Measurements from ENCODE around the gene TXNRD1. TPM values are rescaled to one million over a fixed set of nuclear protein-coding genes. Genes with fewer than 3 reads are reported as not detected.
A peak's percentile ranks its signal among the peaks of the same experiment; 100 is the strongest.

The TXNRD1 gene
- total RNA-seq, 1 donor from 2014 or later: 105 TPM

GRCh38 chr12:104377514-104377812, 161.9 kb downstream of the TXNRD1 start:
- TF ChIP-seq CTCF (IDR thresholded peaks at IDR 0.05; ENCODE audit: unreplicated experiment): no peak
- no peak overlapping the region for H3K27ac Mint-ChIP-seq (ENCODE audit: unreplicated experiment)
- no peak for DNase-seq (ENCODE audit: low spot score)
- peaks cover 1% of the 10 kb centered on the region for H3K27me3 Mint-ChIP-seq (ENCODE audit: unreplicated experiment)
- no peaks in the 10 kb centered on the region for H3K9me3 Mint-ChIP-seq (ENCODE audit: unreplicated experiment)
- H3K36me3 Mint-ChIP-seq (ENCODE audit: low read depth, unreplicated experiment): peaks cover 3% of the 10 kb centered on the region
- no peaks in the 10 kb centered on the region for H3K4me1 Mint-ChIP-seq (ENCODE audit: unreplicated experiment)
- H3K4me3 Mint-ChIP-seq (ENCODE audit: unreplicated experiment): no peak overlapping the region

DNA sequence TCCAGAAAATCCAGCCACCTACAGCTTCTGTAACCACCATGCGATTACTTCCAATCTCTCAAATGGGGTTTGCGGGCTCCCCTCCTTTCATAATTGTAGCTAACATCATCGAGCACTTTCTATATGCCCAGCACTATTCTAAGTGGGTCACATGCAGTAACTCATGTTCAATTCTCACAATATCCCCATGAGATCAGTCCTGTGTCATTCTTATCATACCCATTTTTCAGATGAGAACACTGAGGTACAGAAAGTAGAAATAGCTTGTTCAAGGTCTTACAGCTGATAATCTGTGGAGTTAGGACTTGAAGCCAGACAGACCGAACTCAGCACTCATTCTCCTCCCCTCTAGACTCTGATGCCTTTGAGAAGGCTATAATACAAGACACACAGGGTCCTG, 162.8 kb downstream of the TXNRD1 start:
- DNase-seq (ENCODE audit: low spot score): no peak
- Mint-ChIP-seq H3K4me1 (ENCODE audit: unreplicated experiment) (no peaks in the 10 kb centered on the region), H3K27me3 (ENCODE audit: unreplicated experiment) (peaks cover 1% of the 10 kb centered on the region), H3K36me3 (ENCODE audit: low read depth, unreplicated experiment) (peaks cover 3% of the 10 kb centered on the region), H3K9me3 (ENCODE audit: unreplicated experiment) (no peaks in the 10 kb centered on the region), H3K27ac (ENCODE audit: unreplicated experiment) (no peak overlapping the region), H3K4me3 (ENCODE audit: unreplicated experiment) (no peak overlapping the region)
- TF ChIP-seq CTCF (IDR thresholded peaks at IDR 0.05; ENCODE audit: unreplicated experiment): no peak

GRCh38 chr12:104381341-104381730, 165.8 kb downstream of the TXNRD1 start:
- Mint-ChIP-seq H3K4me1 (ENCODE audit: unreplicated experiment) (no peaks in the 10 kb centered on the region), H3K9me3 (ENCODE audit: unreplicated experiment) (no peaks in the 10 kb centered on the region), H3K27me3 (ENCODE audit: unreplicated experiment) (no peaks in the 10 kb centered on the region), H3K36me3 (ENCODE audit: low read depth, unreplicated experiment) (peaks cover 3% of the 10 kb centered on the region), H3K4me3 (ENCODE audit: unreplicated experiment) (no peak overlapping the region), H3K27ac (ENCODE audit: unreplicated experiment) (no peak overlapping the region)
- DNase-seq (ENCODE audit: low spot score): no peak
- no peak for TF ChIP-seq CTCF (IDR thresholded peaks at IDR 0.05; ENCODE audit: unreplicated experiment)

GRCh38 chr12:104381731-104382480, 166.3 kb downstream of the TXNRD1 start:
- Mint-ChIP-seq H3K4me3 (ENCODE audit: unreplicated experiment) (no peak overlapping the region), H3K27ac (ENCODE audit: unreplicated experiment) (no peak overlapping the region), H3K4me1 (ENCODE audit: unreplicated experiment) (no peaks in the 10 kb centered on the region), H3K36me3 (ENCODE audit: low read depth, unreplicated experiment) (peaks cover 3% of the 10 kb centered on the region), H3K9me3 (ENCODE audit: unreplicated experiment) (no peaks in the 10 kb centered on the region), H3K27me3 (ENCODE audit: unreplicated experiment) (no peaks in the 10 kb centered on the region)
- DNase-seq (ENCODE audit: low spot score): peak; percentile 81
- peak; percentile 95 for TF ChIP-seq CTCF (IDR thresholded peaks at IDR 0.05; ENCODE audit: unreplicated experiment)

DNA sequence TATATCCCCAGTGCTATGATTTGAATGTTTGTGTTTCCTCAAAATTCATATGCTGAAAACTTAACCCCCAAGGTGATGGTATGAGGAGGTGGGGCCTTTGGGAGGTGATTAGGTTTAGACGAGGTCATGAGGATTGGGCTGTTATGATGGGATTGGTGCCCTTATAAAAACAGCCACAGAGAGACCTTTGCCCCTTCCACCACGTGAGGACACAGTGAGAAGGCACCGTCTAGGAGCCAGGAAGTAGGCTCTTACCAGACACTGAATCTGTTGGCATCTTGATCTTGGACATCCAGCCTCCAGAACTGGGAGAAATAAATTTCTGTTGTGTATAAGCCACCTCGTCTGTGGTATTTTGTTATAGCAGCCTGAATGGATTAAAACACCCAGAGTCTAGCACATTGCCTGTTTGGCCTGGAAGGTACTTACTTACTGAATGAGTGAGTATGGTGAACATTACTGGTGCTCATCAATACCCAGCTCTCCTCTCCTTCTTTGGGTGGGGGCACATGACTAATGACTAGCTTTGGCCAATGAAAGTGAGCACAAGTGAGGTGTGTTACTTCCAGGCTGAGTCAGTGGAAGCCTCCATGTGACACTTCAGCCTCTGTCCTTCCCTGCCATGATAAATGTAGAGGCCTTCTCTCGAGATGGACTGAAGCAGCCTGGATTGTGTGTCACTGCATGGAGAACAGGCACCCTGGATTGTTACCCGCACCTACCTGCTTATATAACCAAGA, 168.7 kb downstream of the TXNRD1 start:
- TF ChIP-seq CTCF (IDR thresholded peaks at IDR 0.05; ENCODE audit: unreplicated experiment): no peak
- Mint-ChIP-seq H3K9me3 (ENCODE audit: unreplicated experiment) (no peaks in the 10 kb centered on the region), H3K27me3 (ENCODE audit: unreplicated experiment) (no peaks in the 10 kb centered on the region), H3K4me3 (ENCODE audit: unreplicated experiment) (no peak overlapping the region), H3K4me1 (ENCODE audit: unreplicated experiment) (no peaks in the 10 kb centered on the region), H3K36me3 (ENCODE audit: low read depth, unreplicated experiment) (no peaks in the 10 kb centered on the region), H3K27ac (ENCODE audit: unreplicated experiment) (no peak overlapping the region)
- no peak for DNase-seq (ENCODE audit: low spot score)
